ENCODE data around the gene KRTAP4-5. TPM values are rescaled to one million over a fixed set of nuclear protein-coding genes. Genes with fewer than 3 reads are reported as not detected.

Gene KRTAP4-5
- total and polyA plus RNA-seq, 7 donors: not detected

- WGBS, 2 donors: 95 to 96% methylated on average over 7 of the region's 7 CpGs
- no peak within 1 kb of the TSS for H3K27ac ChIP-seq
- H3K4me3 ChIP-seq: no peak within 1 kb of the TSS
- intact Hi-C loops (cut with DNase I): no loop called here
- no peaks in the 10 kb centered on the region for H3K9me3 ChIP-seq
- no peaks in the 10 kb centered on the region for H3K4me1 ChIP-seq
- DNase-seq: no peak
- no peak for TF ChIP-seq POLR2AphosphoS5 (IDR thresholded peaks at IDR 0.05)
- TF ChIP-seq, protein P1, sequence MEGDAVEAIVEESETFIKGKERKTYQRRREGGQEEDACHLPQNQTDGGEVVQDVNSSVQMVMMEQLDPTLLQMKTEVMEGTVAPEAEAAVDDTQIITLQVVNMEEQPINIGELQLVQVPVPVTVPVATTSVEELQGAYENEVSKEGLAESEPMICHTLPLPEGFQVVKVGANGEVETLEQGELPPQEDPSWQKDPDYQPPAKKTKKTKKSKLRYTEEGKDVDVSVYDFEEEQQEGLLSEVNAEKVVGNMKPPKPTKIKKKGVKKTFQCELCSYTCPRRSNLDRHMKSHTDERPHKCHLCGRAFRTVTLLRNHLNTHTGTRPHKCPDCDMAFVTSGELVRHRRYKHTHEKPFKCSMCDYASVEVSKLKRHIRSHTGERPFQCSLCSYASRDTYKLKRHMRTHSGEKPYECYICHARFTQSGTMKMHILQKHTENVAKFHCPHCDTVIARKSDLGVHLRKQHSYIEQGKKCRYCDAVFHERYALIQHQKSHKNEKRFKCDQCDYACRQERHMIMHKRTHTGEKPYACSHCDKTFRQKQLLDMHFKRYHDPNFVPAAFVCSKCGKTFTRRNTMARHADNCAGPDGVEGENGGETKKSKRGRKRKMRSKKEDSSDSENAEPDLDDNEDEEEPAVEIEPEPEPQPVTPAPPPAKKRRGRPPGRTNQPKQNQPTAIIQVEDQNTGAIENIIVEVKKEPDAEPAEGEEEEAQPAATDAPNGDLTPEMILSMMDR (IDR thresholded peaks at IDR 0.05): no peak
- TF ChIP-seq EP300 (IDR thresholded peaks at IDR 0.05): no peak
- no peak for TF ChIP-seq POLR2A (IDR thresholded peaks at IDR 0.05)
- no peaks in the 10 kb centered on the region for H3K36me3 ChIP-seq
- H3K27me3 ChIP-seq: no peaks in the 10 kb centered on the region
These were observed 28.2 kb upstream of the KRTAP4-5 start, which contains the start of gene KRTAP4-2 for GRCh38 chr17:41177727-41178271. TSS of gene KRTAP4-2 (minus strand) at chr17:41178221. CDS start at chr17:41178164, 57 bp downstream.

GRCh38 chr17:41176744-41177387, 27.2 kb upstream of the KRTAP4-5 start:
- Histone ChIP-seq H3K36me3 (no peaks in the 10 kb centered on the region), H3K27ac (no peak overlapping the region), H3K4me3 (no peak overlapping the region), H3K9me3 (no peaks in the 10 kb centered on the region), H3K4me1 (no peaks in the 10 kb centered on the region), H3K27me3 (no peaks in the 10 kb centered on the region)
- intact Hi-C loops (cut with DNase I): no loop called here
- no peak for DNase-seq
- TF ChIP-seq, protein P1 (IDR thresholded peaks at IDR 0.05): no peak
- TF ChIP-seq POLR2A (IDR thresholded peaks at IDR 0.05) (no peak), POLR2AphosphoS5 (IDR thresholded peaks at IDR 0.05) (no peak), EP300 (IDR thresholded peaks at IDR 0.05) (no peak)
- 80 to 90% methylated on average over 3 of the region's 3 CpGs for WGBS, 2 donors

DNA sequence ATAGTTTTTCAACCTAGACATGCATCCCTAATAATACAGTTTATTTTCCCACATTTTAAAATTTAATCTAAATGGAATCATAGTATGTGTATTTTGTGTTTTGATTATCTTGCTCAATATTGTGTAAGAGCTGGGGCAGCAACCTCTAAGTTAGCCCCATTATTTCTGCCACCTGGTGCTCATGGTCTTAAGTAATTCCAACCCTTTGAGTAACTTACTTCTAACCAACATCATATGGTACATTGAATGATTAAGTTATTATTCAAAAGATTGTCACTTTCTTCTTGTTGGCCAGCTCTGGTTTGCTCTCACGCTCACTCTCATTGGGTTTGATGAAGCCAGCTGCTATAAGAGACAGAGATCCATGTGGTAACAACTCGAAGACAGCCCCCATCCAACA, 22.3 kb upstream of the KRTAP4-5 start:
- Histone ChIP-seq H3K4me1 (no peaks in the 10 kb centered on the region), H3K27me3 (no peaks in the 10 kb centered on the region), H3K36me3 (no peaks in the 10 kb centered on the region), H3K27ac (no peak overlapping the region), H3K4me3 (no peak overlapping the region), H3K9me3 (no peaks in the 10 kb centered on the region)
- no peak for DNase-seq
- WGBS, 2 donors: 85 to 87% methylated on average over 2 of the region's 2 CpGs
- intact Hi-C loops (cut with DNase I): no loop called here
- TF ChIP-seq, protein P1 (IDR thresholded peaks at IDR 0.05): no peak
- TF ChIP-seq POLR2A (IDR thresholded peaks at IDR 0.05): no peak
- no peak for TF ChIP-seq POLR2AphosphoS5 (IDR thresholded peaks at IDR 0.05)
- TF ChIP-seq EP300 (IDR thresholded peaks at IDR 0.05): no peak

GRCh38 chr17:41168121-41168520, 18.5 kb upstream of the KRTAP4-5 start, which contains the start of gene KRTAP4-3:
TSS of gene KRTAP4-3 (minus strand) at chr17:41168221. CDS start at chr17:41168172, 49 bp downstream.
- no peak for TF ChIP-seq POLR2A (IDR thresholded peaks at IDR 0.05)
- no peak for TF ChIP-seq POLR2AphosphoS5 (IDR thresholded peaks at IDR 0.05)
- no peak for TF ChIP-seq EP300 (IDR thresholded peaks at IDR 0.05)
- TF ChIP-seq, protein P1 (IDR thresholded peaks at IDR 0.05): no peak
- 76 to 82% methylated on average over 1 of the region's 1 CpG for WGBS, 2 donors
- intact Hi-C loops (cut with DNase I): no loop called here
- no peak for DNase-seq
- no peaks in the 10 kb centered on the region for H3K36me3 ChIP-seq
- no peaks in the 10 kb centered on the region for H3K9me3 ChIP-seq
- H3K27ac ChIP-seq: no peak within 1 kb of the TSS
- H3K4me1 ChIP-seq: no peaks in the 10 kb centered on the region
- H3K4me3 ChIP-seq: no peak within 1 kb of the TSS
- H3K27me3 ChIP-seq: no peaks in the 10 kb centered on the region
